Ovary (tissue), 9 donors: ENCODE data around the gene FLOT1. TPM values are rescaled to one million over a fixed set of nuclear protein-coding genes. Genes with fewer than 3 reads are reported as not detected.

ENCODE experiments used
- DNase-seq, 5 donors: peaks; one replicate each; pipeline ENCODE4 v3.0.0-alpha.2; 2019 to 2020
- H3K27ac ChIP-seq, 2 donors: fragments of 200-600 bp; one replicate each; pipeline versions ENCODE4 v1.5.1 to v1.8.0; 2019 to 2022
- H3K27me3 ChIP-seq: fragments of 200-600 bp; one replicate; pipeline ENCODE4 v1.8.0; 2022
- H3K36me3 ChIP-seq: fragments of 200-600 bp; sonication (generic); one replicate; pipeline ENCODE4 v1.5.1; 2019
- H3K4me1 ChIP-seq: one replicate; pipeline ENCODE4 v1.8.1; 2013; ENCODE audit warnings: mild to moderate bottlenecking, moderate library complexity; ENCODE audit not compliant: insufficient read depth
- H3K4me3 ChIP-seq: fragments of 200-600 bp; sonication (generic); one replicate; pipeline ENCODE4 v1.5.1; 2017
- H3K9me3 ChIP-seq, 2 donors: fragments of 200-600 bp in 1 of 2; sonication (generic) in 1 of 2; one replicate each; pipeline versions ENCODE4 v1.5.1 to v1.8.1; 2013 to 2019; ENCODE audit warnings: mild to moderate bottlenecking in 1 of 2, moderate library complexity in 1 of 2
- CTCF ChIP-seq, 3 donors: fragments of 450-650 bp in 2 of 3; fragments of 200-600 bp in 1 of 3; IDR thresholded peaks; one replicate each; pipeline versions ENCODE4 v1.5.1 to v1.8.0; 2016 to 2022; ENCODE audit warnings: antibody characterized with exemption in 3 of 3, mild to moderate bottlenecking in 1 of 3
- EP300 ChIP-seq: sonication (generic); formaldehyde crosslinking; IDR thresholded peaks from one replicate; pipeline ENCODE4 v1.6.1; 2017; ENCODE audit warnings: antibody characterized with exemption
- POLR2A ChIP-seq: fragments of 450-650 bp; IDR thresholded peaks from one replicate; pipeline ENCODE4 v1.6.1; 2017; ENCODE audit warnings: antibody characterized with exemption, mild to moderate bottlenecking, moderate library complexity
- WGBS, 3 donors: extraction: QIAGEN DNeasy Blood & Tissue Kit in 1 of 3; methylation state at CpG; one replicate each; pipeline versions ENCODE4 v1.1.5 to v1.1.7; 2013 to 2017; 5-methylcytosine and 5-hydroxymethylcytosine counted together
- intact Hi-C, 4 donors: fragments of 100-400 bp; cut with DNase I; formaldehyde crosslinking; loops; one replicate each; pipeline versions ENCODE4 v1.11.0 to v1.15.1; 2022 to 2023
- polyA plus RNA-seq, 2 donors: library from polyadenylated mRNA; stranded (reverse); fragments of 200-250 nt in 1 of 2; fragments of 350-450 nt in 1 of 2; fragmentation: Illumina TruSeq in 1 of 2; extraction: RNeasy Lipid Tissue Mini Kit (QIAGEN cat#74804) in 1 of 2; gene quantifications; one replicate each; pipeline ENCODE4 v1.2.3, GENCODE V29; 2013 to 2014
- total RNA-seq, 7 donors: library from RNA; depleted of rRNA in 2 of 7; stranded (reverse); fragments of >200 nt in 2 of 7; fragmentation: NEBNext Ultra II Directional in 3 of 7; extraction: Animal tissue kit (Norgen Biotek cat#: 25700) in 3 of 7; gene quantifications; one replicate each; pipeline versions ENCODE4 v1.1.0 to v1.2.4, GENCODE V29; 2016 to 2023
- donor health status: DM: no; HTN: no; CAD: no; lungs with moderate emphysema.
- donor health status: DM: no; HTN: no; CAD: no.
- donor health status: Bipolar disorder and iron deficiency.
- donor health status: DM: yes; HTN: yes; CAD: no.
- donor health status: DM: no; HTN: no; CAD: no.
- donor health status: DM: yes; HTN: yes; CAD: no.

FLOT1 gene
- total and polyA plus RNA-seq, 9 donors: 64.1 to 180 (median 124) TPM

GRCh38 chr6:30690403-30691207 lies 51.9 kb downstream of the FLOT1 start, which contains the start of gene NRM:
Gene NRM, minus strand, starts transcription at chr6:30690984. Its CDS starts 10 bp downstream, at chr6:30690974.
- peaks cover 5% of the 10 kb centered on the region for H3K4me1 ChIP-seq
- H3K27me3 ChIP-seq: no peaks in the 10 kb centered on the region
- H3K4me3 ChIP-seq: peak within 1 kb of the TSS; percentile 73
- intact Hi-C loops: no loop called here
- no peaks in the 10 kb centered on the region for H3K36me3 ChIP-seq
- no peak for TF ChIP-seq CTCF (IDR thresholded peaks at IDR 0.05)
- TF ChIP-seq EP300: no peak
- TF ChIP-seq POLR2A: no peak
- WGBS, 3 donors: 0 to 1% (median 0%) methylated on average over 40 of the region's 40 CpGs
- peak; percentile 89 to 92 (median 91) for DNase-seq
- H3K9me3 ChIP-seq: no peaks in the 10 kb centered on the region
- H3K27ac ChIP-seq: peak within 1 kb of the TSS; percentile 30 to 81

GRCh38 chr6:30689985-30690384 lies 52.5 kb downstream of the FLOT1 start:
- Histone ChIP-seq H3K4me3 (peak overlapping the region; percentile 73), H3K36me3 (no peaks in the 10 kb centered on the region), H3K27me3 (no peaks in the 10 kb centered on the region), H3K9me3 (no peaks in the 10 kb centered on the region), H3K4me1 (peaks cover 8% of the 10 kb centered on the region), H3K27ac (peak overlapping the region in 1 of 2 donors; percentile 81)
- no peak for TF ChIP-seq EP300
- no peak for TF ChIP-seq CTCF (IDR thresholded peaks at IDR 0.05)
- no peak for TF ChIP-seq POLR2A
- WGBS, 3 donors: 25 to 29% (median 28%) methylated on average over 4 of the region's 4 CpGs
- intact Hi-C loops: loop anchor here in 3 of 4 donors (5.0 to 10.0 kb wide), 2 partner anchors 73 to 195 kb away; partner anchors contain the start of genes DDR1 (in 2 of the 3), MRPS18B (in 1 of the 3) and PPP1R10 (in 1 of the 3)
- peak in 2 of 5 donors; percentile 39 to 45 for DNase-seq

GRCh38 chr6:30689022-30689865 lies 53.2 kb downstream of the FLOT1 start:
- TF ChIP-seq CTCF (IDR thresholded peaks at IDR 0.05): no peak
- TF ChIP-seq EP300: no peak
- TF ChIP-seq POLR2A: no peak
- Histone ChIP-seq H3K9me3 (no peaks in the 10 kb centered on the region), H3K27me3 (no peaks in the 10 kb centered on the region), H3K27ac (no peak overlapping the region), H3K36me3 (no peaks in the 10 kb centered on the region), H3K4me1 (peaks cover 6% of the 10 kb centered on the region), H3K4me3 (no peak overlapping the region)
- intact Hi-C loops: loop anchor here in 3 of 4 donors (5.0 to 10.0 kb wide), 2 partner anchors 72 to 196 kb away; partner anchors contain the start of genes DDR1 (in 2 of the 3), MRPS18B (in 1 of the 3) and PPP1R10 (in 1 of the 3)
- WGBS, 3 donors: 83 to 84% (median 83%) methylated on average over 11 of the region's 11 CpGs
- peak in 2 of 5 donors; percentile 35 to 38 for DNase-seq

GRCh38 chr6:30688569-30688968 lies 53.9 kb downstream of the FLOT1 start:
- 87 to 93% (median 87%) methylated on average over 9 of the region's 9 CpGs for WGBS, 3 donors
- no peak for TF ChIP-seq CTCF (IDR thresholded peaks at IDR 0.05)
- TF ChIP-seq EP300: no peak
- TF ChIP-seq POLR2A: no peak
- peak in 2 of 5 donors; percentile 41 for DNase-seq
- intact Hi-C loops: loop anchor here in 3 of 4 donors (5.0 to 10.0 kb wide), 2 partner anchors 71 to 196 kb away; partner anchors contain the start of genes DDR1 (in 2 of the 3), MRPS18B (in 1 of the 3) and PPP1R10 (in 1 of the 3)
- Histone ChIP-seq H3K4me1 (peaks cover 8% of the 10 kb centered on the region), H3K9me3 (no peaks in the 10 kb centered on the region), H3K27ac (peak overlapping the region in 1 of 2 donors; percentile 95), H3K36me3 (no peaks in the 10 kb centered on the region), H3K4me3 (no peak overlapping the region), H3K27me3 (no peaks in the 10 kb centered on the region)
